Left cardiac atrium (tissue), 4 donors: ENCODE results near the gene RSPO1. TPM values are rescaled to one million over a fixed set of nuclear protein-coding genes. Genes with fewer than 3 reads are reported as not detected.

ENCODE experiments used
- ATAC-seq, 2 donors: fragments of 200-7000 bp; cut with Tn5 transposase; one replicate each; pipeline ENCODE4 v1.9.1; 2020; ENCODE audit warnings: mild to moderate bottlenecking in 2 of 2, moderate library complexity in 2 of 2
- DNase-seq: peaks from one replicate; pipeline ENCODE4 v3.0.0-alpha.2; 2020
- intact Hi-C, 2 donors: fragments of 100-400 bp; cut with DNase I; formaldehyde crosslinking; loops; one replicate each; pipeline versions ENCODE4 v1.14.1 to v1.15.1; 2022 to 2023
- total RNA-seq, 2 donors: library from RNA; stranded (reverse); fragmentation: NEBNext Ultra II Directional; extraction: Animal tissue kit (Norgen Biotek cat#: 25700); gene quantifications; one replicate each; pipeline ENCODE4 v1.2.1, GENCODE V29; 2021
- donor health status: DM: no; HTN: yes; CAD: no.
- donor health status: DM: no; HTN: yes; CAD: no; lungs with severe emphysema.
- donor health status: DM: yes; HTN: yes; CAD: no.
- donor health status: Dilated cardiomyopathy.

RSPO1 gene
- total RNA-seq, 2 donors from 2014 or later = 0.68 to 1.4 TPM

DNA sequence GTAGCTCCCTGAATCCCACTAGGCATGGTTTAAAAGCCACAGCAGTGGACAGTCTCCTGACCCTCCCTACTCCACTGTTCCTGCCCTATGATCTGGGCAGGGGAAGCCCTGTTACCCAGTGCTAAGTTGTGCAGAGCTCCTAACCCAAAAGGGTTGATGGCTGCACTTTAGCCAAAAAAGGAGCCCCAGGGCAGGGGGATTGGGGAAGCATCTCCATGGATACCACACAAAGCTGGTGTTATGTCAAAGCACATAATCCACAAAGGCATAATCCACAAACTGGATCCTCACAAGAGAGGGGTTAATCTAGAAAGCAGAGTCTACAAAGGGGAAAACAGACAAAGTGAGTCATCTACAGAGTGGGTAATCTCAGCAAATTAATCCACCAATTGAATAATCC, 5.7 kb downstream of the RSPO1 start:
- intact Hi-C loops = no loop called here
- DNase-seq (no peak), ATAC-seq (no peak)

DNA sequence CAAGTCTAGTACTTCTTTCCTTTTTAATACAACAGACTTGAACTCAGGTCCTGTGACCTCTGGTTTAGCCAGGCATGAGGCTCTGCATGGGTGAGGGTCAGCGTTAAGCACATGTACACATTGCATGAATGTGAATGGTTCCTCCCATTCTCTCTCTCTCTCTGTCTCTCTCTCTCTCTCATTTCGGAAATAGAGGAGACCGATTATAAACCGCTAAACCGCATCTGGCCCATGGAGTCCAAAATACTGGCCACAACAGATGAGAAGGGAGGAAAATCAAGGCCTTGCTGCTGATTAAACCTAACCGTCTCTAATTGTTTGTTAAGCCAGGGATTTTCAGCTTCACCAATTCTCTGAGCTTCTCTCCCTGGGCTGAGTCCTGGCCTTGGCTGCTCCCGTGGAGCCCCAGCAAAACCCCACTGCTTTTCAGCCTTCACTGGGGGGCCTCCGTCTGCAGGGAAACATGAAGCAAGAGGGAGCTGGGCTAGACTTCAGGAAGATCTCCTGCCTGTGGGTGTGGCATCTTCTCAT, 6.6 kb downstream of the RSPO1 start:
- ATAC-seq (no peak), DNase-seq (no peak)
- intact Hi-C loops = no loop called here

DNA sequence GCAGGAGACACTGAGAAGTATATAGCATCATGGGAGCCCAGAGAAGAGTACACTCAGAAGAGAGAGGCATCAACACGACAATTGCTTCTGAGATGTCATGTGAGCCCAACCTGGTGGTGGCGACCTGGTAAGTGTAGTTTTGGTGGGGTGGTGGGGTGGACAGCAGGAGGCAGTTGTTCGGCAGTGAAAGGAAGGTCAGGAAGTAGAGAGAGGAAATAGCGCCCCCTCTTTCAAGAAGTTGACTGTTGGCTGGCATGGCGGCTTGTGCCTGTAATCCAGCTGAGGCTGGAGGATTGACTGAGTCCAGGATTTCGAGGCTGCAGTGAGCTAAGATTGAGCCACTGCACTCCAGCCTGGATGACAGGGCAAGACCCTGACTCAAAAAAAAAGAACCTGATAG, 12.6 kb downstream of the RSPO1 start:
- DNase-seq (no peak), ATAC-seq (no peak)
- intact Hi-C loops = no loop called here

DNA sequence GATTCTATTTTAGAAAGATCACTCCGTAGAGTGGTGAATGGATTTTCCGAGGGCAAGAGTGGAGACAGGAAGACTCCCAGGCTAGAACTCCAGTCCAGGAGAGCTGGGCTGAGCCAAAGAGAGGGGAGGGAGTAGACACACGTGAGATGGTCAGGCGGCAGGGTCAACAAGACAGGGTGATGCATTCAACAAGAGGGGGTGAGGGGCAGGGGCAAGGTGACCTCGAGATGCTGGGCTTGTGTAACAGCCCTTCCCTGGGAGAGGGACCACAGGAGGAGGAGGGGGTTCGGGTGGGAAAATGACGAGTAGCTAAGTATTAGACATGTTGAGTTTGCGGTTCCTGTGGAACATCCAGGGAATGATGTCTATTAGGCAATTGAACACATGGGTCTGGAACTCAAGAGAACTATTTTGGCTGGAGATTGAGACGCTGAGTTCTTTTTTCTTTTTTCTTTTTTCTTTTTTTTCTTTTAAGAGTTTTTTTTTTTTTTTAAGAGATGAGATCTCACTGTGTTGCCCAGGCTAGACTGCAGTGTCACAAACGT, 13.3 kb downstream of the RSPO1 start:
- no peak for ATAC-seq
- intact Hi-C loops = no loop called here
- no peak for DNase-seq

DNA sequence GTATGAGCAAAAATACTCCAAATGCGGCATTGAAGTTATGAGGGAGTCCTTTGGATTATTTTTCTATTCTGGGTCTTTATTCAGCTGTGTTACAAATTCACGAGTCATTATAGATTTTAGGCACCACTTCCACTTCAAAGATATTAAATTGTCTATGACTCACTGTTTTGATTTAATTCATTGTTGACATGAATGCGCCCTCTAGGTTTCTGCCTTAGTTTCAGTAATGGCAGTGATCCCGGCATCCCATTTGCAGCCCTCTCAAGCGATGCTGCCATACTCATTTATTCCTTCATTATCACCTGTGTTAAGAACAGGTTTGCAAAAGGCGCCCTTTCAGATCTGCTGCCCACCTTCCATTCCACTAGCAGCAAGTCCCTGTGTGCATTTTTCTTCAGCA, 14.0 kb downstream of the RSPO1 start:
- no peak for ATAC-seq
- intact Hi-C loops = no loop called here
- no peak for DNase-seq

DNA sequence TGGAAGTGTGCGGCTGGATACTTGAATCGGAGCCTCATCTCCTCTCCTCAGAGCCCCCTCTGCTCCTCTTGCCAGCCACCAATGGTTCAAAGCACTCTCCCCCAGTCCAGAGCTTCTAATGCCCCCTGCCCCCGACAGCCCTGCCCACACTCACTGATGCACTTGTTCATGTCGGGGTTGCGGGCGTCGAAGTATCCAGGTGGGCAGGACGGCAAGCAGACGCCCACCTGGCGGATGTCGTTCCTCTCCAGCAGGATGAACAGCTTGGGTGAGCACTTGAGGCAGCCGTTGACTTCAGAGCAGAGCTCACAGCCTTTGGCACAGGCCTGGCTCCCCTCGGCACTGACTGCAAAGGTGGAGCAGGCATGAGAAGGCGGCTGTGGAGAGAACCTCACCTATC, 18.4 kb downstream of the RSPO1 start:
- no peak for ATAC-seq
- DNase-seq = no peak
- intact Hi-C loops = no loop called here

DNA sequence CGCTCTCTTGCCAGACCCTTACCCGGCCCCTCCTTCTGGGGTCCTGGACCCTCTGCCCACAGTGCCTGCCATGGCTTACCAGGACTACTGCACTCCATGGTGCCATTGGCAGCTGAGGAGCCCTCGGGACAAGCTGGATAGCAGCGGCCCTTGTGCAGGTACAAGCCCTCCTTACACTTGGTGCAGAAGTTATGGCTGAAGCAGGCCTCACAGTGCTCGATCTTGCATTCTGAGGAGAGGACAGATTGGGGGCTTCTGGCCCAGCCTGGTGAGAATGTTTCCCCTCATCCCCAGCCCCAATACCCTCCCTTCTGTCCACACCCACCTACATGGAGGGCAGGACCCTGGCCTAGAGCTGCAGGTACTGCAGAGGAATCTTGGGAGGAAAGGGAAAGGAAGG, 20.6 kb downstream of the RSPO1 start:
- DNase-seq (no peak), ATAC-seq (no peak)
- intact Hi-C loops = no loop called here

DNA sequence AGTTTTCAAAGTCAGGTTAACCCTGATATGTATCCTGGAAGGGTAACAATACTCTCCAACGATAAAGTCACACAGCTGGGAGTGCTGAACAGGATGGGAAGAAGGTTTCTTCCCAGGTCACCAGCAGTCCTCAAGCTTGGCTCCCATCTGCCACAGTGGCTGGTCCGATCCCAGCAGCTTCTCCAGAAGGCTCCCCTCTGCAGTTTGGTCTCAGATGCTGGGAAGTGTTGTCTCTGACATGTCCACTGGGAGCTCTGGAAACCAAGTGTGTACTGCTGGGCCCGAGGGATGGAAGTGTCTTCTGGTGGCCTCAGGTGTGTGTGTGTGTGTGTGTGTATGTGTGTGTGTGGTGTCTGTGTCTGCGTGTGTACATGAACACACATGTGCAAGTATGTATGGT, 22.5 kb downstream of the RSPO1 start:
- intact Hi-C loops = no loop called here
- ATAC-seq = no peak

DNA sequence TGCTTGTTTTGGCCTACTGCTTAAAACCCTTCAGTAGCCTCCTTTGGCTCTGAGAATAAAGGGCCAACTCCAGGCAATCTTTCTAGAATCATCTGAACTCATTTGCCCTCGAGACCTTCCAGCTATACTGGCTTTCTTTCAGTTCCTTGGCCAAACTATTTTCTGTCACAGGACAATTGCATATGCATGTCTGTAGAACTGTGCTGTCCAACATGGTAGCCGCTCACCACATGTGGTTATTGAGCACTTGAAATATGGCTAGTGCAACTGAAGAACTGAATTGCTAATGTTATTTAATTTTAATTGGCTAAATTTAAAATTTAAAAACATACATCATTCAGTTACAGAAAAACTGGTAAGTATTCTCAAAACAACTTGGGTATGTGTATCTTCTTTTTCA, 24.7 kb downstream of the RSPO1 start:
- no peak for DNase-seq
- intact Hi-C loops = loop anchor here (5.0 to 10.0 kb wide), 2 partner anchors 72 to 75 kb away; no protein-coding TSS in a partner anchor
- ATAC-seq = no peak

More for the DNA sequence above, 22.5 kb downstream of the RSPO1 start:
- DNase-seq = no peak

DNA sequence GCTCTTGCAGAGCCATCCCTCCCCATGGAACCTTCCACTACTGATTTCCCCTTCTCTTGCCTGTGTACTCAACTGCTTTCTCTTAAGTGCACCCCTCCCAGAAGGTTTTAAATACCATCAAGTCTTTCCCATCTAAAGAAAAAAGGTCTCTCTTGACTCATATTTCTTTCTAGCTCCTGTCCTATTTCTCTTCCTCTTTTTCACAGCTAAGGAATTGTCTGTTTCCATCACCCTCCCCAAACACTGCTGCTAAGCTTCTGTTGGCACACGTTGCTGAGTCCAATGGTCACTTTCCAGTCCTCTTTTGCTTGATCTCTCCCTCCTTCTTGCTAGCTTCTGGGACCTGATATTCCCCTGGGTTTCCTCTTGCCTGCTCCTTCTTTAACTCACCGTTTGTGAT, 25.7 kb downstream of the RSPO1 start:
- intact Hi-C loops = loop anchor here (5.0 to 10.0 kb wide), 2 partner anchors 73 to 76 kb away; no protein-coding TSS in a partner anchor
- ATAC-seq (no peak), DNase-seq (no peak)

DNA sequence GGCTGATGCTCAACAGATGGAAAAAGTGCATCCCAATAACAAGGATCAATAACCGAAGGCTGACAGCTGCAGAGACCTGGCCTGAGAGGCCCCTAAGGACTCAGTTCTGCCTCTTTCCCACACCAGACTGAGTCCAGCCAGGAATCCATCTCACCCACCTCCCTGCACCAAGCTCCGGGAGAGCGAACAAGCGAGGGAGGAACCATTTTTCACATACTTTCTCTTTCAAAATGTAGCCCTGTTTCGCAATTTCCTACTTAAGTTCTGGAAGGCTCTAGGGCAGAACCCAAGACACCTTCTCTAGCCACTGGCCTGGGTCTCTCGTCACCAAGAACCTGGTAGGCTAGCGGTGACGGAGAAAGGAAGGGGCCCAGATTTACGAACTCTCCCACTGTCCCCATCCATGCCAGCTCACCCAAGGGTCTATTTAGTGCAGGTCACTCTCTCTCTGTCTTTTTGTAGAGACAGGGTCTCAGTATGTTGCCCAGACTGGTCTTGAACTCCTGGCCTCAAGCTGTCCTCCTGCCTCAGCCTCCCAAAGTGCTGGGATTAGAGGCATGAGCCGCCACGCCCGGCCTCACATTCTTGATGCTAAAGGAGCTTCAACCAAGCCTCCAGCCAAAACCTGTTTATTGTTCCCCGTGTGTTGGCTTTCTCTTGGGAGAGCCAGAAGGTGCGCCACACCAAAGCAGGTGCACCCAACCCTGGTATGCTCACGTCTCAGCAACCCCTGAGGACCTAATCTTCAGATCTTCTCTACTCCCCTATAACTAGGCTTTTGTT, 28.0 kb downstream of the RSPO1 start:
- DNase-seq (no peak), ATAC-seq (peak; percentile 34 to 64)
- intact Hi-C loops = loop anchor here (5.0 to 10.0 kb wide), 2 partner anchors 76 to 78 kb away; no protein-coding TSS in a partner anchor

DNA sequence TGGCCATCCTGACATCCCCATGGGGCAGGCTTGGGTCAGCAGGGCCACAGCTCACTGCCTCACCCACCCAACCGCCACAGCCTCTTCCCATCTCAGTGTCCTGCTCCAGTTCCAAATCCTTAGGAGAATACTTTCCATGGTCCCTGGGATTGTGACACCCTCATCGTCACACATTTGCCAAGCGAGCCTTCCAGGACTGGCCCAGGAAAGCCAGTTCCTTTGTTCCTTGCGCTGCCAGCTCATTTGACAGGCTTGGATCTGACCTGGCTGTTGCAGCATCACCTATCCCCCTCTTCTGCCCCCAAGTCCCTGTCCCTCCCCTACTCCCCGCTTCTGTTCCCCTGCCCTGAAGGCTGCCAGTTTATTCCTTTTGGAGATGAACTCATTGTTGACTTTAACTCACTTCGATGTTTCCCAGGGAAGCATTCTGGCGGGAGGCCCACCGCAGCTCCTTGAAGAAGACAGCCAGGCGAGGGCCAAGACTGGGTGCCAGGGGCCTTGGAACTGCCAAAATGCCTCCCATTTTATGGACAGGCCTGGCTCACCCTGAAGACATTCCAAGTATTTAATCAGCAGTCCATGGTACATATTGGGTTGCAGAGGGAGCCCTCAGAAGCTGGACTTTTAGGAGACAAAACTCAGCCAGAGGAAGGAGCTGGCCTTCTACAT, 28.8 kb downstream of the RSPO1 start:
- intact Hi-C loops = loop anchor here (5.0 to 10.0 kb wide), 2 partner anchors 76 to 79 kb away; no protein-coding TSS in a partner anchor

DNA sequence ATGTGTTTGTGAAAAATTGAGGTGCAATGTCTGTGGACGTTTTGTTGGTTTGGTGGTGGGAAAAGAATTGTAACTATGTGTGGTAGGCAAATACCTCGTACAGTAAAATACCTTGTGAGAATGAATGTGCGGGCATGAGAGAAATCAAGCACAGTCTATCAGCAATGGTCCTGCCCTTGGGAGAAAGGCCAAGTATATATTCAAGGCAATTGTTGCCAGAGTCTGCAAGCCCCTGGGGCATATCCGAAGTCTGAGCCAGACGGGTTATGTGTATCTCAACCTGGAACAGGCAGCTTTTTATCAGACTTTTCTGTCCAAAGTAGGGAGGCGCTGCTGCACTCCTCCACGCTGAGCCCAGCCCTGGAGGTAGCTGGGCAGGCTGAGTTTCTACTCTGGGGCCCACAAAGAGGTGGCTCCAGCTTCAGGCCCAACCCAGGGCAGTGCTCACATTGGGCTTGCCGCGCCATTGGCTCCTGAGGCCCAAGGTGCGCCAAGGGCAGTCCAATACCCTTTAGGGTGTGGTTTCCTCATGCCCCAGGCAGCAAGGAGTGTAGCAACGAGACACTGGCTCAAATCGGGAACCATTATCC, 29.5 kb downstream of the RSPO1 start:
- intact Hi-C loops = loop anchor here (5.0 to 10.0 kb wide), 2 partner anchors 77 to 80 kb away; no protein-coding TSS in a partner anchor
- peak; percentile 30 for DNase-seq
- peak; percentile 82 to 94 for ATAC-seq

More for the DNA sequence above, 28.8 kb downstream of the RSPO1 start:
- DNase-seq (peak; percentile 39), ATAC-seq (peak in 1 of 2 donors; percentile 54)

DNA sequence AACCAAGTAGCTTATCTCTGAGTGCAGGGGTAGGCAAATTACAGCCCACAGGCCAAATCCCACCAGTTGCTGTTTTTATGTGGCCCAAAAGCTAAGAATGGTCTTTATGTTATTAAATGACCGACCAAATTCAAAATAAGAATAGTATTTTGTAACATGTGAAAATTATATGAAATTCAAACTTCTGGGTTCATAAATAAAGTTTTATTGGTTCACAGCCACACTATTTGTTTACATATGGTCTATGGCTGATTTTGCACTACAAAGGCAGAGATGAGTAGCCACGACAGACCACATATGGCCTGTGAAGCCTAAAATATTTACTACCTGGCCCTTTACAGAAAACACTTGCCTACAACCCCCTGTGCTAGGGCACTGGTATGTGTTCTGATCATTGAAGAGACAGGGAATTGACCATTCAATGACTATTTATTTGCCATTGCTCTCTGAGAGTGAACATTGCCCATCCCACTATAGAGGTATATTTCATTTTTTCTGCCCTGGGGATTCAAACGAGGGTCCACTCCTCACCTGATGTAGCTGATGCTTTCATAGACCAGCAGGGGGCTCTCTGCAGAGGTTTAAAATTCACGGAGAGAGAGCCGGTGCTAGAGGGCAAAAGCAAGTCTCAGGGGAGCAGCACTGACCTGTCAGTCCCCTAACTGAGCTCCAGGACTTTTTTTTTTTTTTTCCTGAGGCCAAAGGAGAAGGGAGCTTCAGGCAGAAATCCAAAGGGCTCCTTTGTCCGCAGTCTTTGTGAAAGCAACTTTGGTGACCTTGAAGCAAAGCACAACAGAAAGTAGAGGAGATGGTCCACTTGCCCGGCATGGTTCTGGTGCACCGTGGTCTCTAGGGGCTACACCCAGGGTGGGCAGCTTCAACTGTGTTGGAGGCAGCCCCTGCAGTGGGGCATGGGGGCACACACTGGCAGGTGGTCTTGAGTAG, 31.7 kb downstream of the RSPO1 start:
- intact Hi-C loops = loop anchor here in 1 of 2 donors (10.0 kb wide), 1 partner anchor 82 kb away; no protein-coding TSS in a partner anchor
- no peak for ATAC-seq
- DNase-seq = no peak

DNA sequence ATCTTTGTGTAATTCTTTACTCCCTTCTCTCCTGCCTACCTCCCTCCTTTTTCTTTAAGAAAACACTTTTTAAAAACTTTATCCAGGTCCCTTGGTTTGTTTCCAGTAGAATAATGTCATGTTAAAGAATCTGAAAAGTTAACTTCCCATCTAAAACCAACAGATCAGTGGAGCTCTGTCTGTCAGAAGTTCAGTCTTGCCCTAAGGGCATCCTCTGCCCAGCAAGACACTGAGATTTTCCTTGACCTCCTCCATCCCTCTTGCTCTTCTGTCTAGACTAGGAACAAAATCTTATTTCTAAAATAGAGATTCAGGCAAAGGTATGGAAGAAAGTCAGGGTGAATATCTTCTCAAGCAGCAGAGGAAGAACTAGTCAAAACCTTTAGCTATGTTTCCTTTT, 33.3 kb downstream of the RSPO1 start:
- no peak for ATAC-seq
- intact Hi-C loops = loop anchor here in 1 of 2 donors (10.0 kb wide), 1 partner anchor 83 kb away; no protein-coding TSS in a partner anchor
- no peak for DNase-seq

DNA sequence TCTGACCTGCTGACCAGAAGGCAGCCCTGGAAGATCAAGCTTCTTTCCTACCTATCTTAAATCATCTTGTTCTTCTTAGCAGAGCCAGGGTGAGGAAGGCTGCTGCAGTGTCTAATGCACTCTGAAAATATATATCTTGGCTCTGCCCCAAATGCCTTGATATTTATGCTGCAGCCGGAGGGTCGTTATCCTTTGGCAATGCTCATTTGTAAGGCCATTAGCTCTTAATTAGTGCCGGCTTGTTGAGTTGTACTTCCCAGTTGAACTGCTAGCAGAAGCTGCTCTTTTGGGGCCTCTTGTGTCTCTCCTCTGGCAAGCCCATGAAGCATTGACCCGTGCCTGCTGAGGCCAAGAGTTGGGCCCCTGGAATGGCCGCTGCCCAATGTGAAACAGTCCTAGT, 34.8 kb downstream of the RSPO1 start:
- DNase-seq = no peak
- ATAC-seq = no peak
- intact Hi-C loops = loop anchor here in 1 of 2 donors (10.0 kb wide), 1 partner anchor 85 kb away; no protein-coding TSS in a partner anchor

DNA sequence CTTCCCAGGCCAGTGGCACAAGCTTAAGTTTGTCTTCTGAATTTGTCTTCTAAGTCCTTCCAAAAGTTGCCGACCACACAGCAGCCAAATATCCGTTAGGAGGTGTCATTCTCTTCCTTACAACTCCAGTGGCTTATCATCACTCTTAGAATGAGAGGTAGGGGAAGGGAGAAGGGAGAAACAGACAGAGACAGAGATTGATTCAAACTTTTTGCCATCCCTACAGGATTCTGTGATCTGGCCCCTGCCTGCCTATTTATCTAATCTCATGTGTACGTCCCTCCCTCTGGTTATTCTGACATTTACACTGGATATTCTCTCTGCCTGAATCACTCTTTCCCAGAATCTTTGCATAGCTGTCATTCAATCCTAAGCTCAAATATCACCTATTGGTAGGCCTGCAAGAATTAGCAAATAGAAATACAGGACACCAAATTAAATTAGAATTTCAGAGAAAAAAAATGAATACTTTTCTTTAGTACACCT, 38.5 kb downstream of the RSPO1 start:
- intact Hi-C loops = no loop called here
- peak; percentile 9 to 45 for ATAC-seq
- no peak for DNase-seq
